CD14-positive monocyte (primary cell): ENCODE measurements around the gene FAM53B. TPM values are rescaled to one million over a fixed set of nuclear protein-coding genes. Genes with fewer than 3 reads are reported as not detected.
"Not testable (repeated sequence)": the region's sequence is repeated elsewhere in the genome, so short reads cannot be mapped to it uniquely, and the experiment has no call there.

ENCODE experiments used
- DNase-seq, 3 donors: peaks; one replicate each; pipeline ENCODE4 v3.0.0-alpha.2; 2011 to 2022
- H2AFZ ChIP-seq: 2 replicates; pipeline ENCODE4 v1.6.0; 2012; ENCODE audit warnings: mild to moderate bottlenecking, low read depth, low read length, inconsistent platforms; ENCODE audit not compliant: insufficient read depth, poor library complexity, severe bottlenecking
- H3K27ac ChIP-seq, 2 donors: 1 replicate in 1 of 2; 2 replicates in 1 of 2; pipeline ENCODE4 v1.5.1; 2012 to 2013; ENCODE audit warnings: low read length in 2 of 2, control low read depth in 1 of 2, inconsistent platforms in 1 of 2, low read depth in 1 of 2, mild to moderate bottlenecking in 1 of 2
- H3K27me3 ChIP-seq, 2 donors: one replicate each; pipeline versions ENCODE4 v1.6.0 to v1.6.1; 2011 to 2013; ENCODE audit warnings: low read length in 2 of 2; ENCODE audit not compliant: control insufficient read depth in 2 of 2, insufficient read depth in 2 of 2
- H3K36me3 ChIP-seq, 2 donors: replicated peaks in 1 of 2; 1 replicate in 1 of 2; 2 replicates in 1 of 2; pipeline versions ENCODE4 v1.5.1 to v1.6.1; 2012 to 2013; ENCODE audit warnings: low read length in 2 of 2, control low read depth in 1 of 2, inconsistent platforms in 1 of 2, mild to moderate bottlenecking in 1 of 2; ENCODE audit not compliant: insufficient read depth in 2 of 2, control insufficient read depth in 1 of 2
- H3K4me1 ChIP-seq, 2 donors: 1 replicate in 1 of 2; 2 replicates in 1 of 2; pipeline versions ENCODE4 v1.5.1 to v1.6.1; 2012 to 2013; ENCODE audit warnings: low read length in 2 of 2, control low read depth in 1 of 2, inconsistent platforms in 1 of 2, mild to moderate bottlenecking in 1 of 2, moderate library complexity in 1 of 2; ENCODE audit not compliant: insufficient read depth in 2 of 2, control insufficient read depth in 1 of 2
- H3K4me2 ChIP-seq: replicated peaks from 2 replicates; pipeline ENCODE3; 2012; ENCODE audit warnings: low read length, moderate library complexity, mild to moderate bottlenecking; ENCODE audit not compliant: poor library complexity, severe bottlenecking; ENCODE audit errors: extremely low read depth
- H3K4me3 ChIP-seq, 3 experiments: fragments of 200-600 bp in 1 of 3; sonication (generic) in 1 of 3; replicated peaks in 1 of 3; 1 replicate in 2 of 3; 2 replicates in 1 of 3; pipeline ENCODE4 v1.5.1; 2011 to 2013; ENCODE audit warnings: low read length in 3 of 3, mild to moderate bottlenecking in 3 of 3, control low read depth in 2 of 3, low read depth in 2 of 3, inconsistent platforms in 1 of 3, moderate library complexity in 1 of 3
- H3K79me2 ChIP-seq: 2 replicates; pipeline ENCODE4 v1.6.0; 2012; ENCODE audit warnings: mild to moderate bottlenecking, control low read depth, inconsistent platforms, low read length, moderate library complexity; ENCODE audit not compliant: insufficient read depth
- H3K9ac ChIP-seq: 2 replicates; pipeline ENCODE4 v1.6.0; 2017; ENCODE audit warnings: low read length, mild to moderate bottlenecking; ENCODE audit not compliant: insufficient read depth, poor library complexity, severe bottlenecking
- H3K9me3 ChIP-seq, 2 donors: replicated peaks in 1 of 2; 1 replicate in 1 of 2; 2 replicates in 1 of 2; pipeline versions ENCODE4 v1.5.1 to v1.6.1; 2012 to 2013; ENCODE audit warnings: low read length in 2 of 2, control low read depth in 1 of 2; ENCODE audit not compliant: control insufficient read depth in 1 of 2, insufficient read depth in 1 of 2
- H4K20me1 ChIP-seq: 2 replicates; pipeline ENCODE4 v1.6.0; 2012; ENCODE audit warnings: mild to moderate bottlenecking, low read length, control low read depth, moderate library complexity; ENCODE audit not compliant: insufficient read depth
- H3K27ac Mint-ChIP-seq, 7 donors: one replicate each; pipeline ENCODE4 v1.8.0; 2020; ENCODE audit warnings: mild to moderate bottlenecking in 7 of 7, mixed read lengths in 7 of 7, moderate library complexity in 6 of 7, inconsistent platforms in 2 of 7
- H3K27me3 Mint-ChIP-seq, 3 donors: one replicate each; pipeline ENCODE4 v1.8.0; 2021 to 2022; ENCODE audit warnings: low read depth in 3 of 3, mild to moderate bottlenecking in 3 of 3, mixed read lengths in 3 of 3, moderate library complexity in 3 of 3, inconsistent platforms in 1 of 3
- H3K36me3 Mint-ChIP-seq, 2 donors: one replicate each; pipeline ENCODE4 v1.8.0; 2020; ENCODE audit warnings: mixed read lengths in 2 of 2, inconsistent platforms in 1 of 2, mild to moderate bottlenecking in 1 of 2
- H3K4me1 Mint-ChIP-seq: one replicate; pipeline ENCODE4 v1.8.0; 2020; ENCODE audit warnings: mild to moderate bottlenecking, mixed read lengths
- H3K4me3 Mint-ChIP-seq, 2 donors: one replicate each; pipeline ENCODE4 v1.8.0; 2020; ENCODE audit warnings: mild to moderate bottlenecking in 2 of 2, mixed read lengths in 2 of 2, moderate library complexity in 1 of 2
- H3K9me3 Mint-ChIP-seq, 7 donors: one replicate each; pipeline ENCODE4 v1.8.0; 2020 to 2022; ENCODE audit warnings: mixed read lengths in 7 of 7, mild to moderate bottlenecking in 6 of 7, moderate library complexity in 6 of 7, inconsistent platforms in 2 of 7
- WGBS: methylation state at CpG from one replicate; pipeline ENCODE4 v1.1.5; 2013; ENCODE audit warnings: missing lambda C conversion rate; ENCODE audit not compliant: insufficient coverage; 5-methylcytosine and 5-hydroxymethylcytosine counted together
- intact Hi-C, 2 donors: fragments of 100-400 bp; cut with micrococcal nuclease; formaldehyde crosslinking; loops; one replicate each; pipeline versions ENCODE4 v1.15.0 to v1.15.1; 2023
- polyA plus RNA-seq, 3 donors: library from polyadenylated mRNA; depleted of rRNA in 1 of 3; unstranded in 2 of 3; stranded (reverse) in 1 of 3; fragments of 300-500 nt in 2 of 3; fragments of >200 nt in 1 of 3; fragmentation: Illumina TruSeq in 2 of 3; gene quantifications; 1 replicate in 2 of 3; 2 replicates in 1 of 3; pipeline ENCODE4 v1.2.3, GENCODE V29; 2012 to 2021
- TF ChIP-seq, protein P1 (sequence below): fragments of 200-600 bp; IDR thresholded peaks from one replicate; pipeline ENCODE4 v1.8.0; 2022; ENCODE audit warnings: antibody characterized with exemption, mild to moderate bottlenecking

The FAM53B gene
- polyA plus RNA-seq, 3 donors: 5.8 to 23.3 (median 12.6) TPM

DNA sequence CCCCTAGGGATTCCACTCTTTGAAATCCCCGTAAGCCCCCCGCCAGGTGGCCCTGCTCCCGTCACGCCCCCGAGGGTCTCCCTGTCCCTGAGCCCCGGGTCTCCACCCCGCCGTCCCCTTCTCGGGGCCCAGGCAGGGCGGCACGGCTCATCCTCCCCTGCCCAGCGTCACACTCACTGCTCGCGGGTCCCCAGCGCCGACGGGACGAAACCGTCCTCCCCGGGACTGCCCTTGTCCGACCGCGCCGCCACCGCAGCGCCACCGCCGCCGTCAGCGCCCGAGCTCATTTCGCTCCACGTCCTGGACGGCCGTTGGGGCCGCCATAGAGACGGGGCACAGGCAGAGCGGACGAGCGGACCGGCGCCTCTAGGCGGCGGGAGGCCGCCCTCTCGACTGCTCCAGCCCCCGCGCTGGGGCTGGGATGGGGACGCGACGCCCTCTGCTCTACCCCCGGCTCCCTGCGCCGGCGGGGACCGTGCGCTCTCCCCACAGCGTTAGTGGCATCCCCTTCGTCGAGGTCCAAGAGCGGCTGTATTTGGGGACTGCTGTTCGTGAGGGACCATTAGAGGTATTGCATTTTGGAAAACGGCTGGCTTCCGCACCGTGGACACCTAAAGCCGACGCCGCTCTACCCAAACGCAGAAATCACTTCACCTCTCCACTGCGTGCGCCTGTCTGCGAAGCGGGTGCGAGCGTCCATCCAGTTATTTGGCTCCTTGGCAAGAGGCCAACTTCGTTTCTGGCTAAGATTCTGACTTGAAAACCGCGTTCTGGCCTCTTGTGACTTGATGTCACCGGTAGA lies 47.6 kb upstream of the FAM53B start, which contains the start of gene EEF1AKMT2:
EEF1AKMT2 (minus strand) TSS at position 341 of the 802 bp plus-strand sequence; CDS start at position 287, 54 bp downstream.
- intact Hi-C loops: loop anchor here in 1 of 2 donors (10.0 kb wide), 2 partner anchors 123 to 1637 kb away; partner anchors contain the start of gene BUB3
- Histone ChIP-seq H3K79me2 (peaks cover 17% of the 10 kb centered on the region), H3K27ac (peak within 1 kb of the TSS; percentile 70 to 94), H3K4me2 (peak within 1 kb of the TSS; percentile 99), H3K27me3 (no peaks in the 10 kb centered on the region), H3K9me3 (no peaks in the 10 kb centered on the region), H4K20me1 (no peaks in the 10 kb centered on the region), H3K4me3 (peak within 1 kb of the TSS; percentile 83 to 97 (median 96)), H3K9ac (peak within 1 kb of the TSS; percentile 98), H3K4me1 (peaks cover 7 to 11% of the 10 kb centered on the region in 2 donors), H3K36me3 (peaks cover 12 to 24% of the 10 kb centered on the region in 2 donors), H2AFZ (peak within 1 kb of the TSS; percentile 100)
- H3K36me3 Mint-ChIP-seq: peaks cover 14 to 19% of the 10 kb centered on the region in 2 donors
- H3K27me3 Mint-ChIP-seq: peaks cover 0 to 2% (median 0%) of the 10 kb centered on the region in 3 donors
- no peaks in the 10 kb centered on the region for H3K9me3 Mint-ChIP-seq
- H3K27ac Mint-ChIP-seq: peak within 1 kb of the TSS; percentile 80 to 96 (median 93)
- TF ChIP-seq, protein P1, sequence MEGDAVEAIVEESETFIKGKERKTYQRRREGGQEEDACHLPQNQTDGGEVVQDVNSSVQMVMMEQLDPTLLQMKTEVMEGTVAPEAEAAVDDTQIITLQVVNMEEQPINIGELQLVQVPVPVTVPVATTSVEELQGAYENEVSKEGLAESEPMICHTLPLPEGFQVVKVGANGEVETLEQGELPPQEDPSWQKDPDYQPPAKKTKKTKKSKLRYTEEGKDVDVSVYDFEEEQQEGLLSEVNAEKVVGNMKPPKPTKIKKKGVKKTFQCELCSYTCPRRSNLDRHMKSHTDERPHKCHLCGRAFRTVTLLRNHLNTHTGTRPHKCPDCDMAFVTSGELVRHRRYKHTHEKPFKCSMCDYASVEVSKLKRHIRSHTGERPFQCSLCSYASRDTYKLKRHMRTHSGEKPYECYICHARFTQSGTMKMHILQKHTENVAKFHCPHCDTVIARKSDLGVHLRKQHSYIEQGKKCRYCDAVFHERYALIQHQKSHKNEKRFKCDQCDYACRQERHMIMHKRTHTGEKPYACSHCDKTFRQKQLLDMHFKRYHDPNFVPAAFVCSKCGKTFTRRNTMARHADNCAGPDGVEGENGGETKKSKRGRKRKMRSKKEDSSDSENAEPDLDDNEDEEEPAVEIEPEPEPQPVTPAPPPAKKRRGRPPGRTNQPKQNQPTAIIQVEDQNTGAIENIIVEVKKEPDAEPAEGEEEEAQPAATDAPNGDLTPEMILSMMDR: peak; percentile 46
- 0% methylated on average over 68 of the region's 79 CpGs for WGBS
- H3K4me3 Mint-ChIP-seq: peak within 1 kb of the TSS; percentile 92 to 96
- DNase-seq: peak; percentile 74 to 82 (median 80)
- peaks cover 14% of the 10 kb centered on the region for H3K4me1 Mint-ChIP-seq

DNA sequence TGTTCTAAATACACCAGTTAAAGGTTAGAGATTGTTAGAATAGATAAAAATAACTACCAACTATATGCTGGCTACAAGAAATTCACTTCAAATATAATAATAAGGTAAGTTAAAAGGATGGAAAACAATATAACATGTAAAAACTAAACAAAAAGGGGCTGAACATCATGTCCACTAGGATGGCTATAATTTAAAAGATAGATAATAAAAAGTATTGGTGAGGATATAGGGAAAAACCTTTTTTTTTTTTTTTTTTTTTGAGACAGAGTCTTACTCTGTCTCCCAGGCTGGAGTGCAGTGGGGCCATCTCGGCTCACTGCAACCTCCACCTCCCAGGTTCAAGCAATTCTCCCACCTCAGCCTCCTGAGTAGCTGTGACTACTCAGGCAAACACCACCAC lies 38.7 kb upstream of the FAM53B start:
- H3K4me2 ChIP-seq, H3K4me3 ChIP-seq, H3K27me3 Mint-ChIP-seq, H4K20me1 ChIP-seq, H3K79me2 ChIP-seq, H3K4me1 Mint-ChIP-seq, H3K4me3 Mint-ChIP-seq, H2AFZ ChIP-seq, H3K27ac ChIP-seq, DNase-seq, H3K4me1 ChIP-seq, H3K9me3 Mint-ChIP-seq, intact Hi-C loops, H3K9me3 ChIP-seq, H3K27me3 ChIP-seq, H3K27ac Mint-ChIP-seq, H3K9ac ChIP-seq: not testable (repeated sequence)
- WGBS: 100% methylated on average over 1 of the region's 1 CpG
- H3K36me3 ChIP-seq: peaks cover 38 to 69% of the 10 kb centered on the region in 2 donors
- peaks cover 44 to 79% of the 10 kb centered on the region in 2 donors for H3K36me3 Mint-ChIP-seq
